SU-DHL-6 (cell line): Measurements from ENCODE around the gene ZSCAN18.

ENCODE experiments used
- H2AFZ ChIP-seq: fragments of 200-600 bp; sonication (generic); 2 replicates; pipeline ENCODE4 v1.6.1; 2014; ENCODE audit warnings: low read depth, mild to moderate bottlenecking, moderate library complexity, mixed read lengths, antibody characterized with exemption, low read length; ENCODE audit not compliant: severe bottlenecking
- H3F3A ChIP-seq: fragments of 200-600 bp; shearing (Covaris generic); 2 replicates; pipeline ENCODE4 v1.6.0; 2016; ENCODE audit warnings: antibody characterized with exemption, mild to moderate bottlenecking; ENCODE audit not compliant: insufficient read depth
- H3K27ac ChIP-seq: fragments of 200-600 bp; sonication (generic); 2 replicates; pipeline ENCODE4 v1.5.1; 2016; ENCODE audit warnings: low read depth, mild to moderate bottlenecking, low read length, moderate library complexity, mixed read lengths
- H3K27me3 ChIP-seq: fragments of 200-600 bp; sonication (generic), shearing (Covaris generic); 2 replicates; pipeline ENCODE4 v1.6.0; 2014; ENCODE audit warnings: mild to moderate bottlenecking, low read length
- H3K36me3 ChIP-seq: fragments of 200-600 bp; sonication (generic); 2 replicates; pipeline ENCODE4 v1.6.1; 2014; ENCODE audit warnings: mild to moderate bottlenecking, low read length, mixed read lengths
- H3K4me2 ChIP-seq: fragments of 300-600, 200-600 bp; shearing (Covaris generic), sonication (generic); 2 replicates; pipeline ENCODE4 v1.6.0; 2014; ENCODE audit warnings: low read length, low read depth, mild to moderate bottlenecking; ENCODE audit not compliant: poor library complexity, severe bottlenecking
- H3K4me3 ChIP-seq: fragments of 200-600 bp; sonication (generic); 2 replicates; pipeline ENCODE4 v1.5.1; 2014; ENCODE audit warnings: antibody characterized with exemption, low read length, mild to moderate bottlenecking, mixed read lengths; ENCODE audit not compliant: insufficient read depth, poor library complexity, severe bottlenecking
- H3K79me2 ChIP-seq: fragments of 200-600 bp; sonication (generic); 2 replicates; pipeline ENCODE4 v1.6.1; 2014; ENCODE audit warnings: mild to moderate bottlenecking, low read length, moderate library complexity; ENCODE audit not compliant: insufficient read depth
- H3K9ac ChIP-seq: fragments of 200-600 bp; sonication (generic); 2 replicates; pipeline ENCODE4 v1.7.0; 2014; ENCODE audit warnings: mild to moderate bottlenecking, low read length
- H3K9me2 ChIP-seq: fragments of 200-600 bp; sonication (generic); replicated peaks from 2 replicates; pipeline ENCODE4 v1.6.1; 2014; ENCODE audit warnings: low read length; ENCODE audit not compliant: insufficient read depth
- H3K9me3 ChIP-seq: fragments of 200-600 bp; sonication (generic); 2 replicates; pipeline ENCODE4 v1.6.1; 2014; ENCODE audit warnings: low read length, mixed read lengths; ENCODE audit not compliant: insufficient read depth
- H4K20me1 ChIP-seq: fragments of 200-600 bp; sonication (generic); 2 replicates; pipeline ENCODE4 v1.6.1; 2014; ENCODE audit warnings: low read depth, mild to moderate bottlenecking, antibody characterized with exemption, low read length, moderate library complexity, mixed read lengths
- CTCF ChIP-seq: fragments of 200-600 bp; sonication (generic); IDR thresholded peaks from one replicate; pipeline ENCODE4 v1.5.1; 2017; ENCODE audit warnings: antibody characterized with exemption, mild to moderate bottlenecking, low read length, moderate library complexity; ENCODE audit not compliant: insufficient read depth, poor library complexity, severe bottlenecking
- EZH2phosphoT487 ChIP-seq: fragments of 200-600 bp; sonication (generic), shearing (Covaris generic); conservative IDR thresholded peaks from 2 replicates; pipeline ENCODE4 v1.6.1; 2018; ENCODE audit warnings: mild to moderate bottlenecking, antibody characterized with exemption, low read length, moderate library complexity, mixed read lengths

Gene ZSCAN18

DNA sequence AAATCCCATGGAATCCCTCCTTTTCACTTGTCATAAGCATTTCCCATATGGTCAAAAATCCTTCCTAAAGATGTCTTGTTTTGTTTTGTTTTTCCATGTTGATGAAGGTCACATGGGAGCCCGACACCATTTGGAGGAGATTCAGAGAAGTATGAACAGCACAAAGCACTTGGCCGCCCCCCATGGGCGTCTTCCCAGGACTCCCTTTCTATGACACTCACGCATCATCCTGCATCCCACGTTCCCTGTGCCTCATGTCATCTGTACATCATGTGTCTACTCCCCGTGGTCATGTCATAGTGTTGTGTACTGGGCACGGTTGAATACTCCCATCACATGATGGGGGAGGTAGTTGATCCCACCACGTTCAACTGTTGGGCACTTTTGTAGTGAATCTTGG lies 62.2 kb downstream of the ZSCAN18 start:
- Histone ChIP-seq H3K4me2 (no peak overlapping the region), H3K79me2 (no peaks in the 10 kb centered on the region), H3K9ac (no peak overlapping the region), H3K9me2 (no peaks in the 10 kb centered on the region), H2AFZ (no peak overlapping the region), H4K20me1 (no peaks in the 10 kb centered on the region), H3K4me3 (no peak overlapping the region), H3K27ac (no peak overlapping the region), H3K36me3 (no peaks in the 10 kb centered on the region), H3K9me3 (no peaks in the 10 kb centered on the region), H3K27me3 (no peaks in the 10 kb centered on the region), H3F3A (no peaks in the 10 kb centered on the region)
- TF ChIP-seq CTCF (no peak), EZH2phosphoT487 (no peak)

GRCh38 chr19:58034477-58034793 lies 63.6 kb downstream of the ZSCAN18 start:
- Histone ChIP-seq H3K36me3 (no peaks in the 10 kb centered on the region), H3K9me3 (no peaks in the 10 kb centered on the region), H3K9me2 (no peaks in the 10 kb centered on the region), H3F3A (no peaks in the 10 kb centered on the region), H3K9ac (no peak overlapping the region), H3K4me2 (no peak overlapping the region), H3K27me3 (no peaks in the 10 kb centered on the region), H2AFZ (no peak overlapping the region), H3K4me3 (no peak overlapping the region), H3K79me2 (no peaks in the 10 kb centered on the region), H4K20me1 (no peaks in the 10 kb centered on the region), H3K27ac (no peak overlapping the region)
- TF ChIP-seq CTCF (no peak), EZH2phosphoT487 (no peak)
